ENCODE data around the gene IL10.

- no peak for TF ChIP-seq EZH2phosphoT487 (IDR thresholded peaks at IDR 0.05; ENCODE audit: borderline replicate concordance)
- TF ChIP-seq, protein P1, sequence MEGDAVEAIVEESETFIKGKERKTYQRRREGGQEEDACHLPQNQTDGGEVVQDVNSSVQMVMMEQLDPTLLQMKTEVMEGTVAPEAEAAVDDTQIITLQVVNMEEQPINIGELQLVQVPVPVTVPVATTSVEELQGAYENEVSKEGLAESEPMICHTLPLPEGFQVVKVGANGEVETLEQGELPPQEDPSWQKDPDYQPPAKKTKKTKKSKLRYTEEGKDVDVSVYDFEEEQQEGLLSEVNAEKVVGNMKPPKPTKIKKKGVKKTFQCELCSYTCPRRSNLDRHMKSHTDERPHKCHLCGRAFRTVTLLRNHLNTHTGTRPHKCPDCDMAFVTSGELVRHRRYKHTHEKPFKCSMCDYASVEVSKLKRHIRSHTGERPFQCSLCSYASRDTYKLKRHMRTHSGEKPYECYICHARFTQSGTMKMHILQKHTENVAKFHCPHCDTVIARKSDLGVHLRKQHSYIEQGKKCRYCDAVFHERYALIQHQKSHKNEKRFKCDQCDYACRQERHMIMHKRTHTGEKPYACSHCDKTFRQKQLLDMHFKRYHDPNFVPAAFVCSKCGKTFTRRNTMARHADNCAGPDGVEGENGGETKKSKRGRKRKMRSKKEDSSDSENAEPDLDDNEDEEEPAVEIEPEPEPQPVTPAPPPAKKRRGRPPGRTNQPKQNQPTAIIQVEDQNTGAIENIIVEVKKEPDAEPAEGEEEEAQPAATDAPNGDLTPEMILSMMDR (conservative IDR thresholded peaks at IDR 0.05; ENCODE audit: low read length): no peak
Observed at GRCh38 chr1:206766251-206766856, 5.9 kb downstream of the IL10 start.

Measured in Loucy (cell line).